GM19397 (cell line): Measurements from ENCODE around the gene SMIM28.
"Not testable (repeated sequence)": the region's sequence is repeated elsewhere in the genome, so short reads cannot be mapped to it uniquely, and the experiment has no call there.

Source experiments
- ATAC-seq: cut with Tn5 transposase; IDR thresholded peaks from one replicate; pipeline ENCODE4 v1.9.1; 2021; ENCODE audit warnings: mild to moderate bottlenecking, moderate library complexity; ENCODE audit not compliant: unreplicated experiment

The SMIM28 gene

DNA sequence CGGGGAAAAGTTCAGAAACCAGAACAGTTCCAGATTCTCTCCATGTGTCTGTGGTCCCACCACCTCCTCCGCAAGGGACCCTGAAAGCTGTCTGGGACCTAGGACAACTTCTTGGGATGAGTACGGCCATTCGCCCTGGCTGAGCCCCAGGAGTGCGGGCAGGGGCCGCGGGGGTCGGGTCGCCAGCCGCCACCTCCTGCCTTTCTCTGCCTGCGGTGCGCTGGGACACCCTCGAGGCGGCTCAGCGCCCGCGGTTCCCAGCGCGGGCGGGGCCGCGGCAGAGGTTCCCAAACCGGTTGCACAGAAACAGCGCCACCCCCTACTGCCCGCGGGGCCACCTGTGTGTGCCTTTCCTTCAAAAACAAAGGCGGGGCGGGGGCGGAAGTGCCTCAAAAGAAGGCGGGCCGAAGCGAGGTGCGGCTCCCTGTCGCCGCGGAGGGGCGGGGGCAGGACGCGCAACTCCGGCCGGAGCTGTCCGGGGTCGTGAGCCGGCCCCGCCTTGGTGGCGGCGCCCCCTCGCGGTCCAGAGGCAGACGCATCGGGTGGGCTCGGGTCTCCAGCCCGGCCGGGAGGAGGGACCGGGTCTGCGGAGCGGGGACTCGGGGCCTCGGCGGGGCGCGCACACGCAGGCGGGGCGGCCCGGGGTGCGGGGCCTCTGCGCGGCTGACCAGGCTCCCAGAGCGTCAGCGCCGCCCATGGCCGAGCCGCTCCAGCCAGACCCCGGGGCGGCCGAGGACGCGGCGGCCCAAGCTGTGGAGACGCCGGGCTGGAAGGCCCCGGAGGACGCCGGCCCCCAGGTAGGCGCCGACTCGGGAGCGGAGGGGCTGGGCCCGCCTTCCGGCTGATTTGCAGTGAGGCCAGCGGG lies 26.3 kb downstream of the SMIM28 start, which contains the start of gene HEBP2:
TSS of gene HEBP2 (plus strand) at position 423 of the 865 bp plus-strand sequence. CDS start at position 696, 273 bp downstream.
- ATAC-seq = peak; percentile 90

DNA sequence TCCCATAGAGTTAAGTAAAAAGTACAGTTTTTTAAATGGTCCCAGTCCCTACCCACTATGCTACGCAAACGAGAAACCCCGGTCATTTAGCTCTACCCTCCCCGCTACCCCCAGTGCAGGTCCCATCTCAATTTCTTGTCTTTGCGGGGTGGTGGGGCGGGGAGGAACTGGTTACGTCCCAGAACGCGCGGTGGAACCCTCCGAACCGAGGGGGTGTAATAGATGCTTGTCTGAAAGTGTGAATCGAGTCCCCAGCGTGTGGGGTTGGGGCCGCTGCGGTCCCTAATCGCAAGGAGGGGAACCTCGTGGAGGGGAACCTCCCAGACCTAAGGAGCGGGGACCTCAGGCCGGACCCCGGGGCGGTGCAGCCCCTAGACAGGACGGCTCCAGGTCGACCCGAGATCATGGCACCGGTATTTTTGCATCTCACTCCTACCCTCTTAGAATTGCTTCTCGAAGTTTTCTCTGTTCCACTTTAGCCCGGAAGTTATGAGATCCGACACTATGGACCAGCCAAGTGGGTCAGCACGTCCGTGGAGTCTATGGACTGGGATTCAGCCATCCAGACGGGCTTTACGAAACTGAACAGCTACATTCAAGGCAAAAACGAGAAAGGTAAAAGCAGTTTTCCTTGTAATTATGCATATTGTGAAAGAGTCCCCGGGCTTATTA lies 27.1 kb downstream of the SMIM28 start:
- no peak for ATAC-seq

DNA sequence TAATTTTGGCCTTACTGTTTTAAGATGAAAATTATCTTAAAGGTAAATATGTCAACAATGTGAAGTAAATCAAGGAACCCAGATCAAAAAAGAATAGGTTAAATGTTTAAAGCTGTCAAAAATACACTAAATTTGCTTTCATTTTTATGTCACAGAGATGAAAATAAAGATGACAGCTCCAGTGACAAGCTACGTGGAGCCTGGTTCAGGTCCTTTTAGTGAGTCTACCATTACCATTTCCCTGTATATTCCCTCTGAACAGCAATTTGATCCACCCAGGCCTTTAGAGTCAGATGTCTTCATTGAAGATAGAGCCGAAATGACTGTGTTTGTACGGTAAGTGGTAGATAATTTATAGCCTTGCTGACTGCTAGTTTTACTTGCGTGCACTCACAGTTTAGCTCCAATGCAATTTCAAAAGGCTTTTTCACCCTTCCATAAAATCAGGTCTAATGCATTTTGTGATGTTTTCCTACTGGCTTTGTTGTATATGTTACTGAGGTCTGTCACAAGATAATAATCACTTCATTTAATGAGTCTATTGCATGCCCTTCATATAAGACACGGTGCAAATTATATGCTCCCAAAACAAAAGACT lies 28.2 kb downstream of the SMIM28 start:
- no peak for ATAC-seq

DNA sequence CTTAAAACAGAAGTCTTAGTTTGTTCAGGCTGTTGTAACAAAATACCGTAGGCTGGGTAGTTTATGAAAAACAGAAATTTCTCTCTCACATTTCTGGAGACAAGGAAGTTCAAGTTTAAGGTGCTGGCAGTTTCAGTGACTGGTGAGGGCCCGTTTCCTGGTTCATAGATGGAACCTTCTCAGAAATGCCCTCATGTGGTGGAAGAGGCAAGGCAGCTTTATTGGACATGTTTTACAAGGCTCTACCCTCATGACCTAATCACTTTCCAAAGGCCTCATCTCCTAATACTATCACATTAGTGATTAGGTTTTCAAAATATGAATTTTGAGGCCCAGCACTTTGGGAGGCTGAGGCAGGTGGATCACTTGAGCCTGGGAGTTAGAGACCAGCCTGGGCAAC lies 28.7 kb downstream of the SMIM28 start:
- no peak for ATAC-seq

DNA sequence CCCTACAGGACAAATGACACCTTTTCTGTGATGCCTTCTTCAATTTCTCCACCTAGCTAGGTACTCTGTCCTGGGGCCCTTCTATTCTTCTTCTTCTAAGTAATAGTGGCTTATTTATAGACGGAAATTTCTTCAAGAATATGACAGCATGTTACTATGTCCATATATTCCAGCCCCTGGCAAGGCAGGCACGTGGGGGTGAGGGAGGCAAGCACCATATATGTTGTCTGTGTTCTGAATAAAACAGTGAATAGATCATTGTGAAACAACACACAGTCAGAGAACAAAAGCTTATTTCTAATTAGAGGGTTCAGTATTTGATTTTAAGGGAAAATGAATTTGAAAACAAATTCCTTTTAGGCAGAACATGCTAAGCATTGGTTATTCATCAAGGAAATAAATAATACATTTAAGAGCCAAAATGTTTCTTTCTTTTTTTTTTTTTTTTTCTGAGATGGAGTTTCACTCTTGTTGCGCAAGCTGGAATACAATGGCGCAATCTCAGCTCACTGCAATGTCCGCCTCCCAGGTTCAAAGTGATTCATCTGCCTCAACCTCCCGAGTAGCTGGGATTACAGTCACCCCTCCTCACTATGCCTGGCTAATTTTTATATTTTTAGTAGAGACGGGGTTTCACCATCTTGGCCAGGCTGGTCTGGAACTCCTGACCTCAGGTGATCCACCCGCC lies 32.5 kb downstream of the SMIM28 start:
- no peak for ATAC-seq

DNA sequence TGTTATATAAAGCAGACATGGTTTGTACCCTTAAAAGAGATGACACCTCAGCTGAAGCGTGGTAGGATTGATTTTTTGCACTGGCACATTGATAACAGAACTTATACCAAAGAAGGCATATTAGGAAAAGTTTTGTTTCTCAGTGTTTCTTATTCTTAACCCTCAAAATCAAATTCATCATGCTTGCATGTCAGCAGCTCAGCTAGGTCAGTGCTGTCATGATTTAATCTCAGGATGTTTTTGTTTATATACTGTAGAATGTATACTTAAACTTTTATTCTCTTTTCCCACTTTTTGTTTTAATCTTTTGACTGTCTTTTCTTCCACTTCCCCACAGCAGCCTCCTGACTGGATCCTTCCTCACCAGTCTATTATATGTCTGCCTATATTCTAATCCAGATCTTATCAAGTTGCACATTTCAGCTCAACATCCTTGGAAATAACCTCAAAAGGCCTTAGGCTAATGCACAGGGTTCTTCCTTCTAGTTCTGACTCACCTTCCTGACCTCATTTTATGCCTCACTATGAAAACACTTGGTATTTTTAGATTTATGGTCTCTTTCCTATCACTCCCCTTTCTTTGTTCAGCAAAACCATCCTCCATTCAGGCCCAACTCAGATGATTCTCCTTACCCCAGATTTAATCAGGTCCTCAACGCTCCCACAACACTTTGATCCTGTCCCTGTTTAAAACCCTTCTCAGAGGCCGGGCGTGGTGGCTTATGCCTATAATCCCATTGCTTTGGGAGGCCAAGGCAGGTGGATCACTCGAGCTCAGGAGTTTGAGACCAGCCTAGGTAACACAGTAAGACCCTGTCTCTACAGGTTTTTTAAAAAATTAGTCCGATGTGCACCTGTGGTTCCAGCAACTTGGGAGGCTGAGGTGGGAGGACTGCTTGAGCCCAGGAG lies 33.5 kb downstream of the SMIM28 start:
- no peak for ATAC-seq

DNA sequence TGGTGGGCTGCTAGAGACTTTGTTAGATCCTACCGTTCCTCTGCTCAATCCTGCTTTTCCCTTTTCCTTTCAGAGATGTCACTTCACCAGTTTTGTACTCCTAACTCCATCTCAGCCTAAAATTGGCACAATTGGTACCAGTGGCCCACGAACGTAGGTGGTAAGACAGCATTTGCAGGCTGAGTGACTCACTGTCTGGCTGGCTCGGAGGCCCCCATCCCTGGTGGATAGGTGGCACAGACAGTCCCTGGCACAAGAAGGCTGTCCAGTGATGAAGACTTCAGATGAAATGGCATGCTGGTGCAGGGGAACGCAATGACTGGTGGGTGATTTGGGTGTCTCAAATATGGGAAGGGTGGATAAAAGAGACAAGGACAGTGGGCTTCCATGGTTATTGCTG lies 37.4 kb downstream of the SMIM28 start:
- no peak for ATAC-seq

DNA sequence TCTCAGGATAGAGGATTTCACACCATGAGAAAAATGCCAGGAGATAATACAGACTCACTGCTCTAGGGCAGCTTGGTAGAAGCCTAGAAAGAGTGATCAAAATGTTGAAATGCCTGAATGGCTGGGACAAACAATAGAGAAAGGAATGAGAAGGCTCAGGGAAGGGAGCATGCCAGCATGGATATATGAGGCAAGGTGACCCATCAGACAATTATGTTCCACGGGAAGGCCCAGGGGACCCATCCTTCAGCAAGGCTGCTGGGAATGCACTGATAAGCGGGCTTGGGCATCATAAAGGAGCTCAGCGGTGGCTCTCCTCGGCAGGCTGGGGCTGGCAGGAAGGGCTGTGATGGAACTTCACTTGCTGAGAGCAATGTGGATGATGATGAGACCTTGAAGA lies 38.5 kb downstream of the SMIM28 start:
- no peak for ATAC-seq

DNA sequence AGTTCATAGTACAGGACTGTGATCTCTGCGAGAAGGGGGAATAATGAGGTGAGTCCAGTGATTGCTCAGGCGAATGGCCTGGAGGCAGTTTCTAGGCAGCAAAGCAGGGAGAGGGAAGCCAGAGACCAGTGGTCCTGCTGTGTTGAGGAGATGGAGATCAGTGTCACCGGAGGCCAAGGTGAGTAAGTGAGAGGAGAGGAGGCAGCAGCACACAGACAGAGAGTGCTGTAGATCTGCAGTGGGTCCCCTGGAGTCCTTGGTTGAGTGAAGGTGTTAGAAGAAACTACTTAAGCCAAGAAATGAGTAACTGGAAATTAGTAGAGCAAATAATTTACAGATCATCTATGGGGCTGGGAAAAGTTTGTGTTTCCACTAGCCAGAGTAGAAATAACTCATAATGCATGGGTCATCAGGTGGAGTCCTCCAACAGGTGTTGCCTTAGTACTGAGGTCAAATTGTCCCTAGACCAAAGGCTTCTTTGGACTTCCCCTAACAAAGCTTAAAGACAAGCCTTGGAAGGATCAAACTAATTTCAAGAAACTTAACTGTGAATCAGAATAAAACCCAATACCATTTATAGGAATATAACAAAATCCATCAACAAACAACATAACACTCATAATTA lies 39.9 kb downstream of the SMIM28 start:
- ATAC-seq = no peak

DNA sequence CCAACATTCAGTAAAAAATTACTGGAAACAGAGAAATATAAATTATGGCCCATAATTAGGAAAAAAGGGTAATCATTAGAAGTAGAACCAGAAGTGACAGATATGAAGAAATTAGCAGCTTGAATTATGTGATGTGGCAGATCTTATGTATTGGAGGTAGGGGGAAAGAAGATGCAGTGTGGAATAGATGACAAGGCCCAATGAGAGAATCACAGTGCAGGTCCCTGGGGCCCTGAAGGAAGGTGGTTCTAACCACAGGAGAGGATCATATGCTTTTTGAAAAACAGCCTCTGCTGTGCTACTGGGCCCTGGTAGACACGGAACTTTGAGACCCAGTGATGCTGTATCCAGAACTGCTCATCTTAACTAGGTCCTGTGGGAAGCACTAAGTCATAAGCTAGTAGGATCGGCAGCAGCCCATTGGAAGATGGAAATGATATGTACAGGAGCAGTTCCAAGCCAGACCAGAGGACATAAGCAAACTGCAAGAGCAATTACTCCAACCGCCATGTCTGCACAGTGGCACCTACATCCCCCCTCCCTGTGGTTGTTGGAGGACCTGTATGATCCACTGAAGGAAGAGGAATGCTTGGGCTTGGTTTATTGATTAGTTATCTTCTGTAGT lies 40.5 kb downstream of the SMIM28 start:
- ATAC-seq = no peak

DNA sequence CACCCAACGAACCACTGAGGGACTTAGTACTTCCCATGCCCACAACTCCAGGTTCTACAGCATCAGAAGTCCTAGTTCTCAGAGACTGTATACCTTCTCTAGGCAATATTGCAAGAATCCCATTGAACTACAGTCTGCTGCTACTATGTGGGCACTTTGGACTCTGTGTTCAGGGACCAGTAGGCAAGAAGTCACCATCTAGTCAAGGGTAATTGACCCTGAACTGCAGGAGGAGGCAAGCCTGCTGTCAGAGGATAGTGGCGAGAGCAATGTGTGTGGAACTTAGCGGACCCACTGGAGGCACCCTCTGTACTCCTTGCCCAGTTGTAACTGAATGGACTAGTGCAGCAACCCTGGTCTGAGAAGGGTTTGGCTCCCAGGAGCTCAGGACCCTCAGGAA lies 42.1 kb downstream of the SMIM28 start:
- ATAC-seq = no peak

DNA sequence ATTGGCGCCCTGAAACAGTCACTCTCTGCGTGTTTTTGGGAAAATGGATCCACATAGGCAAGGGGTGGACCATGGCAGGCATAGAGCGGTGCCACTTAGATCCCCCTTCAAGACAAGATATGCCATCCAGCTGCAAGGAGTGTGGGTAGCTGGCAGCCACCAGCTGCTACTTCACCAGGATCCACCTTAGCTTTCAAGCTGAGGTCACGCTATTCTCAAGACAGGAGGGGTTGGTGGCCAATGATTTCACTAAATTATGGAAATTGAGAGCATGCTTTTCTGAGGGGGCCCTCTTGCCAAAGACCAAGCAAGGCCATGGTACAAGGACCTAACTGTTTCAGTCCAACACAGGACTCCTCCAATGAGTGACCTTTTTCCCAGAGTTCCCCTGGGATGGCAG lies 42.7 kb downstream of the SMIM28 start:
- ATAC-seq = no peak

DNA sequence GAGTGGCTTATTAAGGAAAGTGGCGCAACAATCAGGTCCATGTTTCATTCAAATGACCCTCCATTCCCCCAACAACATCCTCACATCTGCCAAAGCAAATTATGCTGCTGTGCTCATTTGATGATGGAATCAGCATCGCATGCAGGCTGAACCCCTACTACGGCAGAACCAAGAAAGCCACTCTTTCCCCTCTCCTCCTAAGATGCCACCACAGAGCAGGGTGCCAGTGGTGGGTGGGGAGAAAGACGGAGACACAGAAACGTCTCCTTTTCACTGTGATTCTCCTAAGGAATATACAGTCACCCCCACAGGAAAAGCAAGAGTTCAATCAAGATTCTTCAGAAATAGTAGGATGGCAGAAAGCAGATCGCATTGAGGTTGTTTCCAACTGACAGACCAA lies 43.4 kb downstream of the SMIM28 start:
- ATAC-seq = no peak

DNA sequence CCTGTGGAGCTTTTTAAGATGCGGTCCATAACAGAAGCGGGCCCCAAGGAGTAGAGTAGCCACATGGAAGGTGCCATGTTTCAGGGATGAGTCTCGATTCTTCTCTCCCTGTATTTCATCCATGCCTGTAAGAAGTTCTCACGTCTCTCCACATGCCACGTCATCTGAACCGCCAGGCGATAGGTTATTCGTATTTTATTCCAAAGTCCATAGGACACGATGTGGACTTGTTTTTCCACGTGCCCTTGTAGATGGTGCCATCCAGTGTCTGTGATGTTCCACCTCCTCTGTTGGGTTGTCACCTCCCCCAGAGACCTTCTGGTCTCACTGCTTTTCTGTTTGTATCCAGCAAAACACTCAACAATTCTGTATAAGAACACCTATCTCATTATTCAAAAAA lies 43.9 kb downstream of the SMIM28 start:
- ATAC-seq = no peak

DNA sequence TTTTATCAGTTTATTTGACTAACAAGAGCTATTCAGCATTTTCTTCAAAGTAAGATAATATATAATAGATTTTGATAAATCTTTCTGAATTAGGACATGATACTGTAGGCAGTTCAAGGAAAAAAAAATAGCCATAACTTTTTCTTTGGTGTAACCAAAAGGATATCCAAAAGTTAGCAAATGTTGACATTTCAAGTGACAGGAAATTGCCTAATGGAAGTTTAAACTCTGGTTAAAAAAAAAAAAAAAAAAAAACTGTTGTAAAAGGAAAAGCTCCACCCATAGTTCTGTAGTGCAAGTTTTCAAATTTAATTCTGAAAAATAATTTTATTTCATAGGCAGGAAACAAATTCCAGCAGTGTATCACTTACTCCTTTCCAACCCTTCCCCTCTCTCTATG lies 45.2 kb downstream of the SMIM28 start:
- no peak for ATAC-seq

DNA sequence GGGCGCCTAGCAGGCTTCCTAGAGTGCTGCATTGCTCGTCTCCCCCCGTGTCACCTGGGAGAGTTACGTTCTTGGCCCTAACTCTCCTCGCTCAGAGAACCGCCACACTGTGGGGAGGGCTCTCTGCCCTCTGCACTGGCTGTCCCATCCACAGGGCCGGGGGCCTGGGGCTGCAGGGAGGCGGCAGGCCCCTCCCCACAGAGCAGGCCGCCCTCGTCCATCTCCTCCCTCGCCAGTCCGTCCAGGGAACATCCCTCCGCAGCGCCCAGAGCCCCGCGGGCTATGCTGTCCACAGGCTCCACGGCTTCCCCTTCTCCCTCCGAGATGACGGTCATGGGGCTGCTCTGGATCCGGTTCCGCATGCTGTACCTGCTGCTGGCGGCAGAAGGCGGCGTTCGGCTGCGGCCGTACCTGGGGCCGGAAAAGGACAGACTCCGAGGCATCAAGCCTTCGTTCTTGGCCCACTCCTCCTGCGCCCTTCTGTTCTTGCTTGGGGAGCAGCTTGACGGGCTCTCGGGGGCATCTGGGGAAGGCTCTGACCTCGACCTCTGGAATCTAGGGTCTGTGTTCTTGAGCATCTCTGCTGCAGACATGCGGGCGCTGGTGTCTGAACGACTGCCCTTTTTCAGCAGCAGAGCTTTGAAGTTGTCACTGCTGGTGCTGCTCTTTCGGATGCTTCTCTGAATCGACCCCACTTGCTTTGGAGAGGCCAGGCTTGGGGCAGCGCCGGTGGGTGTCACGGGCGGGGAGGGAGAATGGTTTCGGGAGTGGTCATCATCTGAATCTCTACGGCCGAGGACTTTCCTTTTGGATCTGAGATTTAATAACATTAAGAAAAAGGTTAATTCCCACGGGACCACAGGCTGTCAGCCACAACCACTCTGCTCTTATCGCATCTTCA lies 46.5 kb downstream of the SMIM28 start:
- no peak for ATAC-seq

DNA sequence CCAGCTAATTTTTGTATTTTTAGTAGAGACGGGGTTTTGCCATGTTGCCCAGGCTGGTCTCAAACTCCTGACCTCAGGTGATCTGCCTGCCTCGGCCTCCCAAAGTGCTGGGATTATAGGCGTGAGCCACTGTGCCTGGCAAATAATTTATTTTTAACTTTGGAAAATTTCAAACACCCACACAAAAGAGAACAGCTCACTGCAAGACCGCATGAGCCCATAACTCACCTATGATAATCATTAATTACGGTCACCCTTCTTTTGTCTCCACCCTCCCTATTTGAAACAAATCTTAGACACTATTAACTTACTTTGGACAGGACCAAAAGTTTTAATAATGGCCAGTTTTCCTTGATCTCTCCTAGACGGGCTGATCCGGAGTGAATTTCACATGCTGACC lies 47.6 kb downstream of the SMIM28 start:
- not testable (repeated sequence) for ATAC-seq

DNA sequence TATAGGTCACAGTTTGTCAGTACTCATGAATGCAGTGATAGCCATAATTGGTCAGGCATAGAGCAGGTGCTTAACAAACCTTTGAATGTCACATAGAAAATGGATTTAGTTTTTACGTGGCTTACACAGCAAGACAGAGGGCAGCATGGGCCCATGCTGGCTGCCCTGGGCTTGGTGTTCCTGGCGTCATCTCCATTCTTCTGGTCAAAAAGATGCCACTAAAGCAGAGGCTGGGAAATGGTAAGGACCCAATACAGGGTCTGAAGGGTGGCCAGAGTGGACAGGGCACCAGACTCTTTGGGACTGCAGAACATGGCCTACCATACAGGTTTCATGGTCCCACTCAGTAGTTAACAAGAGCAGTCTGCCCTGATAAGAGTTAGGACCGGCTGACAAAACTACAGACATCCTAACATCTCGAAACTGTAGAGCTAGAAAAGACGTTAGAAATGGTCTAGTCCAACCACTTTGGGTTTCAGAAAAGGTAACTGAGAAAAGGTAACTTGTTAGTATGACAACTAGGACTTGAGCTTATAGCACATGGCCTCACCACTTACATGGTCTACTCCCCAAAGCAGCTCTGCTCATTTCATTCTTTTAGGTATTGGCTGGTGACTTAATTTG lies 48.9 kb downstream of the SMIM28 start:
- no peak for ATAC-seq
